SK-N-SH (cell line): Measurements from ENCODE around the gene RDH14. TPM values are rescaled to one million over a fixed set of nuclear protein-coding genes. Genes with fewer than 3 reads are reported as not detected.

Source experiments
- CTCF ChIA-PET: fragments of 300-600, 350-600 bp; formaldehyde crosslinking; extraction: SDS; loops from one replicate; lab custom pipeline; 2021; lab: Yijun Ruan, JAX
- POLR2A ChIA-PET: fragments of 350-600 bp; sonication (Branson Sonifier 250); formaldehyde crosslinking; extraction: SDS; loops from one replicate; lab custom pipeline; 2020; ENCODE audit warnings: antibody characterized with exemption, inconsistent platforms; lab: Yijun Ruan, JAX
- DNase-seq: peaks from one replicate; pipeline ENCODE4 v3.0.0; 2012
- H2AFZ ChIP-seq: fragments of 200-600 bp; sonication (generic); 2 replicates; pipeline ENCODE4 v1.8.1; 2016; ENCODE audit warnings: antibody characterized with exemption, mild to moderate bottlenecking, low read depth
- H3F3A ChIP-seq: fragments of 200-600 bp; sonication (generic); replicated peaks from 2 replicates; pipeline ENCODE3; 2016; ENCODE audit warnings: antibody characterized with exemption, mild to moderate bottlenecking; ENCODE audit not compliant: insufficient read depth
- H3K27ac ChIP-seq, 2 experiments: fragments of 200-500 bp in 1 of 2; fragments of 200-600 bp in 1 of 2; sonication (Bioruptor generic) in 1 of 2; sonication (generic), shearing (Covaris generic) in 1 of 2; 2 replicates each; pipeline versions ENCODE4 v1.5.1 to v1.6.1; 2014 to 2016; ENCODE audit warnings: low read depth in 2 of 2, inconsistent platforms in 1 of 2, low read length in 1 of 2, mild to moderate bottlenecking in 1 of 2, mixed read lengths in 1 of 2
- H3K27me3 ChIP-seq: fragments of 200-600 bp; sonication (generic), shearing (Covaris generic); 2 replicates; pipeline ENCODE4 v1.6.1; 2016; ENCODE audit warnings: mixed run types; ENCODE audit not compliant: insufficient read depth
- H3K36me3 ChIP-seq, 2 experiments: fragments of 200-500 bp in 1 of 2; fragments of 200-600 bp in 1 of 2; sonication (Bioruptor generic) in 1 of 2; sonication (generic) in 1 of 2; replicated peaks in 1 of 2; 2 replicates each; pipeline versions ENCODE3 to v1.5.1; 2014 to 2016; ENCODE audit warnings: low read length in 1 of 2, mild to moderate bottlenecking in 1 of 2; ENCODE audit not compliant: insufficient read depth in 2 of 2, control insufficient read depth in 1 of 2
- H3K4me1 ChIP-seq, 2 experiments: fragments of 200-500 bp in 1 of 2; fragments of 200-600 bp in 1 of 2; sonication (Bioruptor generic) in 1 of 2; sonication (generic), shearing (Covaris generic) in 1 of 2; 2 replicates each; pipeline versions ENCODE4 v1.5.1 to v1.6.1; 2014 to 2016; ENCODE audit warnings: low read depth in 1 of 2, low read length in 1 of 2, mixed run types in 1 of 2; ENCODE audit not compliant: insufficient read depth in 2 of 2, control insufficient read depth in 1 of 2
- H3K4me2 ChIP-seq: fragments of 200-600 bp; sonication (generic), shearing (Covaris generic); 2 replicates; pipeline ENCODE4 v1.6.1; 2017; ENCODE audit warnings: mixed run types
- H3K4me3 ChIP-seq, 2 experiments: fragments of 200-500 bp in 1 of 2; fragments of 200-600 bp in 1 of 2; sonication (Bioruptor generic) in 1 of 2; sonication (generic), shearing (Covaris generic) in 1 of 2; 2 replicates each; pipeline versions ENCODE4 v1.5.1 to v1.8.1; 2014 to 2016; ENCODE audit warnings: low read depth in 2 of 2, inconsistent platforms in 1 of 2, low read length in 1 of 2, mild to moderate bottlenecking in 1 of 2, mixed read lengths in 1 of 2, moderate library complexity in 1 of 2
- H3K79me2 ChIP-seq: fragments of 200-600 bp; sonication (generic); 2 replicates; pipeline ENCODE4 v1.8.1; 2017; ENCODE audit warnings: mild to moderate bottlenecking; ENCODE audit not compliant: insufficient read depth
- H3K9ac ChIP-seq: fragments of 200-600 bp; sonication (generic); 2 replicates; pipeline ENCODE4 v1.6.1; 2017; ENCODE audit warnings: mixed run types
- H3K9me2 ChIP-seq: fragments of 200-600 bp; sonication (generic); 2 replicates; pipeline ENCODE4 v1.6.1; 2017; ENCODE audit warnings: mixed run types
- H3K9me3 ChIP-seq: fragments of 200-600 bp; sonication (generic); 2 replicates; pipeline ENCODE4 v1.6.1; 2017; ENCODE audit warnings: mixed run types, mild to moderate bottlenecking, moderate library complexity
- H4K20me1 ChIP-seq: fragments of 200-600 bp; sonication (generic); 2 replicates; pipeline ENCODE4 v1.6.1; 2017; ENCODE audit warnings: mild to moderate bottlenecking, mixed run types; ENCODE audit not compliant: insufficient read depth
- CHD2 ChIP-seq: fragments of 150-350 bp; IDR thresholded peaks from 2 replicates; pipeline ENCODE4 v1.6.1; 2018; ENCODE audit warnings: low read length; ENCODE audit not compliant: partially characterized antibody
- CTCF ChIP-seq: fragments of 200-600 bp; sonication (generic); IDR thresholded peaks from 2 replicates; pipeline ENCODE4 v1.6.1; 2017; ENCODE audit warnings: antibody characterized with exemption, mild to moderate bottlenecking, moderate library complexity
- ELF1 ChIP-seq: IDR thresholded peaks from 2 replicates; pipeline ENCODE4 v1.4.0; 2012
- EP300 ChIP-seq, 2 experiments: IDR thresholded peaks; 2 replicates each; pipeline versions ENCODE4 v1.4.0 to v1.6.1; 2012; ENCODE audit warnings: borderline replicate concordance in 1 of 2, low read depth in 1 of 2, low read length in 1 of 2
- FOXJ3 ChIP-seq: sonication (generic); formaldehyde crosslinking; IDR thresholded peaks from 2 replicates; pipeline ENCODE4 v1.5.1; 2020; ENCODE audit warnings: mild to moderate bottlenecking, missing genetic modification reagents
- FOXM1 ChIP-seq: IDR thresholded peaks from 2 replicates; pipeline ENCODE4 v1.4.0; 2012; ENCODE audit warnings: low read depth, mild to moderate bottlenecking
- GABPA ChIP-seq: IDR thresholded peaks from 2 replicates; pipeline ENCODE4 v1.4.0; 2012; ENCODE audit warnings: low read depth, mild to moderate bottlenecking
- JUND ChIP-seq: IDR thresholded peaks from 2 replicates; pipeline ENCODE4 v1.4.0; 2012
- MEF2A ChIP-seq: IDR thresholded peaks from 2 replicates; pipeline ENCODE4 v1.4.0; 2012; ENCODE audit warnings: low read depth, borderline replicate concordance
- MXI1 ChIP-seq: IDR thresholded peaks from 2 replicates; pipeline ENCODE4 v1.6.1; 2012; ENCODE audit warnings: mild to moderate bottlenecking, low read depth, low read length, improper control_type of control experiment
- RCOR1 ChIP-seq: fragments of 150-350 bp; IDR thresholded peaks from 2 replicates; pipeline ENCODE4 v1.6.1; 2017; ENCODE audit warnings: antibody characterized with exemption, low read length
- REST ChIP-seq: IDR thresholded peaks from 2 replicates; pipeline ENCODE4 v1.6.1; 2012; ENCODE audit warnings: mild to moderate bottlenecking, low read depth, low read length, moderate library complexity
- RFX5 ChIP-seq: IDR thresholded peaks from 2 replicates; pipeline ENCODE4 v1.6.1; 2012; ENCODE audit warnings: mild to moderate bottlenecking, improper control_type of control experiment, low read length
- RXRA ChIP-seq: IDR thresholded peaks from 2 replicates; pipeline ENCODE4 v1.4.0; 2012; ENCODE audit warnings: low read depth, mild to moderate bottlenecking, borderline replicate concordance
- SIN3A ChIP-seq: IDR thresholded peaks from 2 replicates; pipeline ENCODE4 v1.6.1; 2012; ENCODE audit warnings: low read depth, mild to moderate bottlenecking, low read length, moderate library complexity, borderline replicate concordance
- TCF12 ChIP-seq: IDR thresholded peaks from 2 replicates; pipeline ENCODE4 v1.4.0; 2012
- USF2 ChIP-seq: fragments of 150-350 bp; IDR thresholded peaks from 2 replicates; pipeline ENCODE4 v1.6.1; 2017; ENCODE audit warnings: antibody characterized with exemption, low read length, low read depth, borderline replicate concordance
- YY1 ChIP-seq: IDR thresholded peaks from 2 replicates; pipeline ENCODE4 v1.4.0; 2012; ENCODE audit warnings: low read depth, mild to moderate bottlenecking
- WGBS: methylation state at CpG from one replicate; pipeline ENCODE4 v1.1.6; 2017; ENCODE audit warnings: low lambda C conversion rate; 5-methylcytosine and 5-hydroxymethylcytosine counted together
- polyA plus RNA-seq, 3 experiments: library from polyadenylated mRNA; depleted of rRNA; stranded (reverse); fragments of >200 nt; gene quantifications; 2 replicates each; pipeline ENCODE4 v1.2.3, GENCODE V29; 2012

Gene RDH14
- polyA plus RNA-seq, 1 of the 3 experiments (the other 2 are of a cell fraction) = 20.2 TPM

GRCh38 chr2:18518116-18519111 is 42.0 kb downstream of the RDH14 start (continued):
- TF ChIP-seq JUND (peak; percentile 88), RCOR1 (no peak), TCF12 (peak; percentile 47; the same call in 1 of the 2 replicates), RXRA (0 out of 2 replicates have a peak, but pooled peaks have one; percentile 25), MEF2A (no peak), FOXM1 (0 out of 2 replicates have a peak, but pooled peaks have one; percentile 26), SIN3A (no peak), RFX5 (no peak), MXI1 (no peak)

- CTCF ChIA-PET = interaction anchor here (1.1 to 8.6 kb wide), 7 partner anchors 11 to 1346 kb away, joined by 3 to 107 read pairs (median 5); no protein-coding TSS in a partner anchor
- peaks cover 24% of the 10 kb centered on the region for H3F3A ChIP-seq
- POLR2A ChIA-PET = no interaction called here
Observed at GRCh38 chr2:18517386-18517785, 43.1 kb downstream of the RDH14 start.

GRCh38 chr2:18516112-18516511 is 44.3 kb downstream of the RDH14 start:
- H3K79me2 ChIP-seq = no peaks in the 10 kb centered on the region
- H3K9ac ChIP-seq = no peak overlapping the region
- no peaks in the 10 kb centered on the region for H4K20me1 ChIP-seq
- H3K27ac ChIP-seq = peak overlapping the region; percentile 24 to 62; a peak in 2 of 4 replicates
- H3F3A ChIP-seq = peaks cover 24% of the 10 kb centered on the region
- H3K4me2 ChIP-seq = peak overlapping the region; percentile 4
- ChIA-PET POLR2A (no interaction called here), CTCF (interaction anchor here (1.0 to 8.6 kb wide), 8 partner anchors 10 to 848 kb away, joined by 3 to 107 read pairs (median 4); no protein-coding TSS in a partner anchor)
- no peaks in the 10 kb centered on the region for H3K9me3 ChIP-seq
- no peaks in the 10 kb centered on the region for H3K27me3 ChIP-seq
- peak overlapping the region; percentile 22 for H2AFZ ChIP-seq
- H3K9me2 ChIP-seq = no peaks in the 10 kb centered on the region
- H3K36me3 ChIP-seq = no peaks in the 10 kb centered on the region
- no peak for DNase-seq
- H3K4me3 ChIP-seq = no peak overlapping the region
- WGBS = 48% methylated on average over 11 of the region's 11 CpGs
- H3K4me1 ChIP-seq = peaks cover 26 to 38% of the 10 kb centered on the region in 2 experiments
- TF ChIP-seq REST (0 out of 2 replicates have a peak, but pooled peaks have one; percentile 15), FOXJ3 (CRISPR knock-in tag) (no peak), GABPA (no peak), YY1 (no peak), MEF2A (no peak), EP300 (IDR thresholded peaks at IDR 0.05; ENCODE audit: borderline replicate concordance in 1 of 2, low read depth in 1 of 2, low read length in 1 of 2) (peak in 1 of 2 experiments; percentile 29; a peak in 1 of 4 replicates), TCF12 (no peak; the same call in 1 of the 2 replicates), CTCF (no peak), JUND (peak; percentile 11; the same call in 1 of the 2 replicates)

More at GRCh38 chr2:18517386-18517785, 43.1 kb downstream of the RDH14 start:
- Histone ChIP-seq H3K9me2 (no peaks in the 10 kb centered on the region), H3K27me3 (no peaks in the 10 kb centered on the region), H3K9ac (no peak overlapping the region), H3K9me3 (no peaks in the 10 kb centered on the region), H3K27ac (no peak overlapping the region; a peak in 1 of 4 replicates), H4K20me1 (no peaks in the 10 kb centered on the region), H3K4me1 (peaks cover 31 to 43% of the 10 kb centered on the region in 2 experiments), H3K4me2 (no peak overlapping the region), H3K4me3 (no peak overlapping the region), H2AFZ (no peak overlapping the region), H3K79me2 (no peaks in the 10 kb centered on the region), H3K36me3 (no peaks in the 10 kb centered on the region)
- TF ChIP-seq CHD2 = no peak
- TF ChIP-seq USF2 = no peak
- TF ChIP-seq ELF1 = no peak
- TF ChIP-seq EP300 (IDR thresholded peaks at IDR 0.05; ENCODE audit: borderline replicate concordance in 1 of 2, low read depth in 1 of 2, low read length in 1 of 2) = no peak
- 83% methylated on average over 1 of the region's 1 CpG for WGBS
- no peak for DNase-seq
